ENCODE results near the gene PHC3. TPM values are rescaled to one million over a fixed set of nuclear protein-coding genes. Genes with fewer than 3 reads are reported as not detected.

The PHC3 gene
- total and polyA plus RNA-seq, 2 of the 13 experiments (the other 11 are each of a cell fraction or from before 2014, with no cell fraction given): 24.1 to 49.0 TPM

DNA sequence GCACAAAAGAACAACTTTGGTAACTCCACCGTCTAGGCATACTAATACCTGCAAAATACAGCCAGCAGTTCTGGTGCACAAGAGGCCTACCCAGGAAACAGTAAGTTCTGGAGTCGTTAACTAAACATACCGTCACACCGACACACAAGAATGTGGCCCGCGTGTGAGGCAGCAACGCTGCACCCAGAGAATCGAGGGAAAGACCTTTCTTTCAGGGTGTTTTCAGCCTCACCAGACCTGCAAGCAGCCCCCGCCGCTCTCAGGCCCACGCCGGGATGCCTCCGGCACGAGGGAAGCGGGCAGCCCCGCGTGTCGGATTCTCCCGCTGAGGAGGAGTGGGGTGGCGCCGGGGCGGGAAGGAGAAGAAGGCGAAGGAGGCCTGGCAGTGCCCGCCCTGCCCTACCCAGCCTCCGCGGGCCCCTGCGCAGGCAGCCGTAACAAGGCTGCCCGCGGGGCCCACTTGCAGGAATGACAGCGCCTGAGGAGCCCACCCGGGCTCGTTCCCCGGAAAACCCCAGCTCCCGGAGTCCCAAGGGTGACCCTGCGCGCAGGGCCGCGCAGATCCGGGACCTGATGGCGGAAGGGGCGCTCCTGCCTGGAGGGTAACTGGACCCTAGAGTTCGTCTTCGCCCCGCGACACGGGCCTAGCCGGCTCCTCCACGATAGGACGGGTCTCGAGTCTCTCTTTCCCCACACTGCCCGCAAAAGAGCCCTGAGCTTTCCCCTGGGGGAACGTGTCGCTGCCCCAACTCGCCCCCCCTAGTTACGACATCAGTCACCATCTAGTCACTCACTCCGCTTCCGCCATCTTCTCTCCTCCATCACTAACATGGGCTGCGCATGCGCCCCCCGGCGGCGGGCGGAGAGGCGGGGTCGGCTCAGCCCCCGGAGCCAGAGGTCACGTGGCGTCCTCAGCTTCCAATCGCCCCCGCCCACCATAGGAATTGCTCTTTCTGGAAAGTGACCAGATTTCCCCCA lies at the start of gene PHC3 (continued):
- TF ChIP-seq ZNF670 (CRISPR knock-in tag; IDR thresholded peaks at IDR 0.05; ENCODE audit: borderline replicate concordance) (no peak), CREM (IDR thresholded peaks at IDR 0.05) (no peak), CREM (CRISPR knock-in tag; IDR thresholded peaks at IDR 0.05) (no peak), TARDBP (CRISPR knock-in tag; IDR thresholded peaks at IDR 0.05) (peak; percentile 59; the same call in 1 of the 2 replicates), SP5 (CRISPR knock-in tag; IDR thresholded peaks at IDR 0.05; ENCODE audit: borderline replicate concordance, low read depth) (peak; percentile 53; the same call in 1 of the 2 replicates), XRCC5 (optimal IDR thresholded peaks at IDR 0.05; ENCODE audit: low read length) (no peak), ZNF781 (CRISPR knock-in tag; IDR thresholded peaks at IDR 0.05; ENCODE audit: borderline replicate concordance, not compliant biosample characterization) (peak; percentile 1), ZNF34 (CRISPR knock-in tag; IDR thresholded peaks at IDR 0.05; ENCODE audit: borderline replicate concordance) (no peak), SIX4 (CRISPR knock-in tag; IDR thresholded peaks at IDR 0.05) (no peak), ZZZ3 (CRISPR knock-in tag; IDR thresholded peaks at IDR 0.05; ENCODE audit: borderline replicate concordance) (no peak), NCOA1 (CRISPR knock-in tag; IDR thresholded peaks at IDR 0.05) (no peak), ZNF33A (CRISPR knock-in tag; IDR thresholded peaks at IDR 0.05; ENCODE audit: borderline replicate concordance) (0 out of 2 replicates have a peak, but pooled peaks have one; percentile 23), NFE2 (CRISPR knock-in tag; IDR thresholded peaks at IDR 0.05) (no peak), ZNF253 (CRISPR knock-in tag; IDR thresholded peaks at IDR 0.05; ENCODE audit: borderline replicate concordance) (no peak)
- TF ChIP-seq, protein P1, sequence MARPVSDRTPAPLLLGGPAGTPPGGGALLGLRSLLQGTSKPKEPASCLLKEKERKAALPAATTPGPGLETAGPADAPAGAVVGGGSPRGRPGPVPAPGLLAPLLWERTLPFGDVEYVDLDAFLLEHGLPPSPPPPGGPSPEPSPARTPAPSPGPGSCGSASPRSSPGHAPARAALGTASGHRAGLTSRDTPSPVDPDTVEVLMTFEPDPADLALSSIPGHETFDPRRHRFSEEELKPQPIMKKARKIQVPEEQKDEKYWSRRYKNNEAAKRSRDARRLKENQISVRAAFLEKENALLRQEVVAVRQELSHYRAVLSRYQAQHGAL (CRISPR knock-in tag; IDR thresholded peaks at IDR 0.05; ENCODE audit: not compliant biosample characterization): no peak
- TF ChIP-seq, protein P2, sequence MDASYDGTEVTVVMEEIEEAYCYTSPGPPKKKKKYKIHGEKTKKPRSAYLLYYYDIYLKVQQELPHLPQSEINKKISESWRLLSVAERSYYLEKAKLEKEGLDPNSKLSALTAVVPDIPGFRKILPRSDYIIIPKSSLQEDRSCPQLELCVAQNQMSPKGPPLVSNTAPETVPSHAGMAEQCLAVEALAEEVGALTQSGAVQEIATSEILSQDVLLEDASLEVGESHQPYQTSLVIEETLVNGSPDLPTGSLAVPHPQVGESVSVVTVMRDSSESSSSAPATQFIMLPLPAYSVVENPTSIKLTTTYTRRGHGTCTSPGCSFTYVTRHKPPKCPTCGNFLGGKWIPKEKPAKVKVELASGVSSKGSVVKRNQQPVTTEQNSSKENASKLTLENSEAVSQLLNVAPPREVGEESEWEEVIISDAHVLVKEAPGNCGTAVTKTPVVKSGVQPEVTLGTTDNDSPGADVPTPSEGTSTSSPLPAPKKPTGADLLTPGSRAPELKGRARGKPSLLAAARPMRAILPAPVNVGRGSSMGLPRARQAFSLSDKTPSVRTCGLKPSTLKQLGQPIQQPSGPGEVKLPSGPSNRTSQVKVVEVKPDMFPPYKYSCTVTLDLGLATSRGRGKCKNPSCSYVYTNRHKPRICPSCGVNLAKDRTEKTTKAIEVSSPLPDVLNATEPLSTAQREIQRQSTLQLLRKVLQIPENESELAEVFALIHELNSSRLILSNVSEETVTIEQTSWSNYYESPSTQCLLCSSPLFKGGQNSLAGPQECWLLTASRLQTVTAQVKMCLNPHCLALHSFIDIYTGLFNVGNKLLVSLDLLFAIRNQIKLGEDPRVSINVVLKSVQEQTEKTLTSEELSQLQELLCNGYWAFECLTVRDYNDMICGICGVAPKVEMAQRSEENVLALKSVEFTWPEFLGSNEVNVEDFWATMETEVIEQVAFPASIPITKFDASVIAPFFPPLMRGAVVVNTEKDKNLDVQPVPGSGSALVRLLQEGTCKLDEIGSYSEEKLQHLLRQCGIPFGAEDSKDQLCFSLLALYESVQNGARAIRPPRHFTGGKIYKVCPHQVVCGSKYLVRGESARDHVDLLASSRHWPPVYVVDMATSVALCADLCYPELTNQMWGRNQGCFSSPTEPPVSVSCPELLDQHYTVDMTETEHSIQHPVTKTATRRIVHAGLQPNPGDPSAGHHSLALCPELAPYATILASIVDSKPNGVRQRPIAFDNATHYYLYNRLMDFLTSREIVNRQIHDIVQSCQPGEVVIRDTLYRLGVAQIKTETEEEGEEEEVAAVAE (CRISPR knock-in tag; IDR thresholded peaks at IDR 0.05; ENCODE audit: borderline replicate concordance): no peak
- TF ChIP-seq, protein P3, sequence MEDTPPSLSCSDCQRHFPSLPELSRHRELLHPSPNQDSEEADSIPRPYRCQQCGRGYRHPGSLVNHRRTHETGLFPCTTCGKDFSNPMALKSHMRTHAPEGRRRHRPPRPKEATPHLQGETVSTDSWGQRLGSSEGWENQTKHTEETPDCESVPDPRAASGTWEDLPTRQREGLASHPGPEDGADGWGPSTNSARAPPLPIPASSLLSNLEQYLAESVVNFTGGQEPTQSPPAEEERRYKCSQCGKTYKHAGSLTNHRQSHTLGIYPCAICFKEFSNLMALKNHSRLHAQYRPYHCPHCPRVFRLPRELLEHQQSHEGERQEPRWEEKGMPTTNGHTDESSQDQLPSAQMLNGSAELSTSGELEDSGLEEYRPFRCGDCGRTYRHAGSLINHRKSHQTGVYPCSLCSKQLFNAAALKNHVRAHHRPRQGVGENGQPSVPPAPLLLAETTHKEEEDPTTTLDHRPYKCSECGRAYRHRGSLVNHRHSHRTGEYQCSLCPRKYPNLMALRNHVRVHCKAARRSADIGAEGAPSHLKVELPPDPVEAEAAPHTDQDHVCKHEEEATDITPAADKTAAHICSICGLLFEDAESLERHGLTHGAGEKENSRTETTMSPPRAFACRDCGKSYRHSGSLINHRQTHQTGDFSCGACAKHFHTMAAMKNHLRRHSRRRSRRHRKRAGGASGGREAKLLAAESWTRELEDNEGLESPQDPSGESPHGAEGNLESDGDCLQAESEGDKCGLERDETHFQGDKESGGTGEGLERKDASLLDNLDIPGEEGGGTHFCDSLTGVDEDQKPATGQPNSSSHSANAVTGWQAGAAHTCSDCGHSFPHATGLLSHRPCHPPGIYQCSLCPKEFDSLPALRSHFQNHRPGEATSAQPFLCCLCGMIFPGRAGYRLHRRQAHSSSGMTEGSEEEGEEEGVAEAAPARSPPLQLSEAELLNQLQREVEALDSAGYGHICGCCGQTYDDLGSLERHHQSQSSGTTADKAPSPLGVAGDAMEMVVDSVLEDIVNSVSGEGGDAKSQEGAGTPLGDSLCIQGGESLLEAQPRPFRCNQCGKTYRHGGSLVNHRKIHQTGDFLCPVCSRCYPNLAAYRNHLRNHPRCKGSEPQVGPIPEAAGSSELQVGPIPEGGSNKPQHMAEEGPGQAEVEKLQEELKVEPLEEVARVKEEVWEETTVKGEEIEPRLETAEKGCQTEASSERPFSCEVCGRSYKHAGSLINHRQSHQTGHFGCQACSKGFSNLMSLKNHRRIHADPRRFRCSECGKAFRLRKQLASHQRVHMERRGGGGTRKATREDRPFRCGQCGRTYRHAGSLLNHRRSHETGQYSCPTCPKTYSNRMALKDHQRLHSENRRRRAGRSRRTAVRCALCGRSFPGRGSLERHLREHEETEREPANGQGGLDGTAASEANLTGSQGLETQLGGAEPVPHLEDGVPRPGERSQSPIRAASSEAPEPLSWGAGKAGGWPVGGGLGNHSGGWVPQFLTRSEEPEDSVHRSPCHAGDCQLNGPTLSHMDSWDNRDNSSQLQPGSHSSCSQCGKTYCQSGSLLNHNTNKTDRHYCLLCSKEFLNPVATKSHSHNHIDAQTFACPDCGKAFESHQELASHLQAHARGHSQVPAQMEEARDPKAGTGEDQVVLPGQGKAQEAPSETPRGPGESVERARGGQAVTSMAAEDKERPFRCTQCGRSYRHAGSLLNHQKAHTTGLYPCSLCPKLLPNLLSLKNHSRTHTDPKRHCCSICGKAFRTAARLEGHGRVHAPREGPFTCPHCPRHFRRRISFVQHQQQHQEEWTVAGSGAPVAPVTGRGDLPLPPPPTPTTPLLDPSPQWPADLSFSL (CRISPR knock-in tag; IDR thresholded peaks at IDR 0.05): no peak
